Stimulated activated memory B cell treated with anti-CD40 and anti-IgM and Interleukin-4, amounts not matched to agents 10 μg/mL and 1 μg/mL and 100 μg/mL, for 72 hours (primary cell): ENCODE data around the gene PDZRN3.

ENCODE experiments used
- ATAC-seq: fragments of 150-1000 bp; cut with Tn5 transposase; 2 replicates; pipeline ENCODE4 v1.10.0; 2021
- H3K27ac Mint-ChIP-seq: one replicate; pipeline ENCODE4 v1.8.0; 2022; ENCODE audit warnings: mild to moderate bottlenecking, mixed read lengths
- H3K27me3 Mint-ChIP-seq: one replicate; pipeline ENCODE4 v1.8.0; 2022; ENCODE audit warnings: mixed read lengths
- H3K36me3 Mint-ChIP-seq: one replicate; pipeline ENCODE4 v1.8.0; 2022; ENCODE audit warnings: mixed read lengths
- H3K4me1 Mint-ChIP-seq: one replicate; pipeline ENCODE4 v1.8.0; 2022; ENCODE audit warnings: mixed read lengths
- H3K4me3 Mint-ChIP-seq: one replicate; pipeline ENCODE4 v1.8.0; 2022; ENCODE audit warnings: mild to moderate bottlenecking, moderate library complexity, mixed read lengths
- H3K9me3 Mint-ChIP-seq: one replicate; pipeline ENCODE4 v1.8.0; 2022; ENCODE audit warnings: mixed read lengths

The PDZRN3 gene

DNA sequence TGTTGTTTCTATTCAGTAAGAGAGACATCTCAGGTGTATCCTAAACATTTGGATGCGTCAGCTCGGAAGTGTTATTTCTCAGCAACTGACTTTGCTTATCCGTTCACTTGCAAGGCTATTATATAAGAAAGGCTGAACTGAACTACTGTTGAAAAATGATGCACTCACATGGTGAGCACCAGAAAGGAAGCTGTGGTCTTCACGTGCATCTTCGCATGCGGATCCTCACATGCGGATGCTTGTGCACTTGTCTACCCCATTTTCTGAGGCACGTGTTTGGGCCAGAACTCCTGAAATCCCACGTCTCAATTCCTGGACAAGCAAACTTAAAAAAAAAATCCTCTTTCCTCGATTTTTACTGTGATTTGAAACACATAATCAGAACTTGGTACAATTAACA, 63.2 kb downstream of the PDZRN3 start:
- Mint-ChIP-seq H3K27me3 (no peaks in the 10 kb centered on the region), H3K4me3 (no peak overlapping the region)

DNA sequence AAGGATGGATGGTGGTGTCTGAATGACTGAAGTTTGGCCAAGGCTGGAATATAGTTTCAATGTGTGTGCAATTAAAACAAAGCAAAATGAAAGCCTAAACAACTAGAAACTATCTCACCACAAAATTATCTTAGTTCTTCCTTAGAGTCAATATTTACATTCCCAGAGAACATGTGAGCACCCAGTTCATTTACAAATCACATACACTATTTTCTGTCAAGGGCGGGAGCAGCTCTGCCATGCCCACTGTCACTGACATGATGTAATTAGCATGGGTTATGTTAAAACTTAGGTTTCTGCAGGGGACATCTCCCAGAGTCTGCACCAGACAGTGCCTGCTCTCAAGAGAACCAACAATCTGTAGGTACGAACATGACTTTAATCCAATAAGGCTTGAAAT, 65.0 kb downstream of the PDZRN3 start:
- Mint-ChIP-seq H3K27me3 (no peaks in the 10 kb centered on the region), H3K4me3 (no peak overlapping the region), H3K27ac (no peak overlapping the region), H3K4me1 (no peaks in the 10 kb centered on the region), H3K36me3 (no peaks in the 10 kb centered on the region), H3K9me3 (no peaks in the 10 kb centered on the region)
- ATAC-seq: no peak

More for the DNA sequence above, 63.2 kb downstream of the PDZRN3 start:
- Mint-ChIP-seq H3K27ac (no peak overlapping the region), H3K36me3 (no peaks in the 10 kb centered on the region), H3K9me3 (no peaks in the 10 kb centered on the region), H3K4me1 (no peaks in the 10 kb centered on the region)
- no peak for ATAC-seq

DNA sequence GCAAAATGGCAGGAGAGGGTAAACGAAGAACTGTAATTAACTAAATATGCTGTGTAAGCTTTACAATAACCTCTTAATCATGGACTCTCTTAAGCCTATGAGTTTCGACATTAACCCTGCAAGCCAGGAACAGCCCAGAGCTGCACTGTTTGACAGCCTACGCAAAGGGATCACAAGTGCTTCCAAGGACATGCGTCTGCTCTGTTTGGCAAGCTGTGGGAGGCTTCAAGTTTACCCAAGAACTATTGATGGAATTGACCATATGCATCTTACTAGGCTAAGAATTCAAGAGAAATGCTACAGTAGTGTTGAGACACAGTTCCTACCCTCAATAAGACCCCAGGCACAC, 66.0 kb downstream of the PDZRN3 start:
- Mint-ChIP-seq H3K9me3 (no peaks in the 10 kb centered on the region), H3K4me3 (no peak overlapping the region)
- ATAC-seq: no peak

DNA sequence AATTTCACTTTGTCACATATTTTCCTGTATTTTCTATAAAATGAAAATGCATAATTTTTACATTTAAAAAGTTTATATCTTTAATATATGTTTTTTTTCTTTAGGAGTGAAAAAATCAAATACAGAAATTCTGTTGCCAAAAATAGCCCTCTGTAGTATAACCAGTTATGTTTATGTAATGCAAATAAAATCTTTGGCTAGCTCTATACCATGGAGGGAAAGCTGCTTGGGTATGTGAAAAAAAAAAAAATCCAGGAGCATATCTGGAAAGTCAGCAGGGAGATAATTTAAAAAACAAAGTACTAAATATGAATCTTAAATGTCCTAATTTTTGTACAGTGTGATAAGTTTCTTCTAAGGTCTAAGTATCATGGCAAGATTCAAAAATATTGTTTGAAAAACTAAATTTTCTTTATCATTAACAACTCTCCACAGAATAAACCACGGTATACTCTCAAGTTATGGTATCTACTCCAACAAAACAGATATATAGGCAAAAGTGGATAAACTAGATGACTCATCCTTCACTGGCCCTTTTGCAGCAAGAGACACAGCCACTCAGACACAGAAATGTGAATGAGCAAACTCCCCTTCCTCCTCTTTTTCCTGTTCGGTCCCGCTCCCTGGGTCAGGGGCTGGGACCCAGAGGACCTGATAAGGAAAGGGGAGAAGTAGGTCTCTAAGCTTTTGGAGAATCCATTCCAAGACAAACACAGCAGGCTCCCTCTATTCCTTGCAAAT, 66.6 kb downstream of the PDZRN3 start:
- no peaks in the 10 kb centered on the region for H3K27me3 Mint-ChIP-seq
- no peak for ATAC-seq
- H3K9me3 Mint-ChIP-seq: no peaks in the 10 kb centered on the region
- H3K36me3 Mint-ChIP-seq: no peaks in the 10 kb centered on the region
- no peaks in the 10 kb centered on the region for H3K4me1 Mint-ChIP-seq
- H3K27ac Mint-ChIP-seq: no peak overlapping the region
- H3K4me3 Mint-ChIP-seq: no peak overlapping the region

More for the DNA sequence above, 66.0 kb downstream of the PDZRN3 start:
- no peaks in the 10 kb centered on the region for H3K27me3 Mint-ChIP-seq
- no peaks in the 10 kb centered on the region for H3K36me3 Mint-ChIP-seq
- H3K4me1 Mint-ChIP-seq: no peaks in the 10 kb centered on the region
- H3K27ac Mint-ChIP-seq: no peak overlapping the region

DNA sequence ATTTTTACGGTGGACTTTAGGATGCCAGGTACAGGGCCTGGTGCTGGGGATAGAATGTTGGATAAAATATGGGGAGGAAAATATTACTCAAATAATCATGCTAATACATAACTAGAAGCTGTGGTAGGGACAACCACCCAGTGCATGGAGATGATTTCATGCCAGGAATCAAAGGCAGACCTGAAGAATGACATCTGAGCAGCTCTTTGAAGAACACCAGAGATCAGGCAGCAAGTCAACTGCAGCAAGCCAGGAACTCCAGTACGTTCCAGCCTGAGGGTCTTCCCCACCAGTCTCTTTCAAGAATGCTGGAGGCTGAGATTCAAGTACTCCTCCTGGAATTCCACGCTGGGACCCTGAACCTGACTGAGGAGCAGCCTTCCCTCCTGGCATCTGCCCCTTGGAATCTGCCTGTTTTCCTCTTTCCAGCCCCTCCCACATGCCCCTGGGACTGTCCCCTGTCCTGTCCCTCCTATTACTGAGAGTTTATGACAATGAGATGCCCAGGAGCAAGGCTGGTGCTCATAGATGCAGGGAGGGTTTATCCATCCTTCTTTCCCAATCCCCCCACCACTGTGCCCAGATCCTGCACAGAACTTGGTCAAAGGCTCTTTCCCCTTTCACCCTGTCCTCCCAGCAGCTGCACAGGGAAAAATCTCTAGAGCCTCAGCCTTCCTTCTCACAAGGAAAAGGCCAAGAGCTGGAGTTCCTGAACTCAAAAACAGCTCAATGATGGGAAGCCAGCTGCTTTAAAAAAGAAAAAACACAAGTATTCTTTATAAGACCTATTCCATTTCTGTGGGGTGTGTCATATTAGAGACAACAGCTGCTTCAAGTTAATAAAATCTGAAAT, 68.0 kb downstream of the PDZRN3 start:
- H3K27me3 Mint-ChIP-seq: no peaks in the 10 kb centered on the region
- no peak overlapping the region for H3K4me3 Mint-ChIP-seq
- no peak overlapping the region for H3K27ac Mint-ChIP-seq

DNA sequence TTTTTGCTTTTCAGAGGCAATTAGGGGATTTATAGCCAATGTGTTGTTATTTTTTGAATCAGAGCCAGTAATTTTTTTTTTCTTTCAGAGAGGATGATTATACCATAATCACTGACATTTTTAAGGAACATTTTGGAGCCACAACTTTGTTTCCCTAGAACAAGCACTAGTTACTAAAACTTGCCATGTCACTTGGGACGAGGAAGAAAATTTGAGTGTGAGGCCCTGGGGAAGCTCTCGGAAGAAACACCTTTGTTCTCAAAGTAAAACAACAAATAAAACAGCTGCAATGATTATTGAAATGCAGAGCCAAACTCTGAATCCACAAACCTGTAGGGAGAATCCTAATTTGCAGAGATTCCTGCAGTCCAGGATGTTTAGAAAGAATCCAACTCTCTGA, 69.7 kb downstream of the PDZRN3 start:
- Mint-ChIP-seq H3K27me3 (no peaks in the 10 kb centered on the region), H3K4me1 (no peaks in the 10 kb centered on the region), H3K9me3 (no peaks in the 10 kb centered on the region), H3K4me3 (no peak overlapping the region), H3K36me3 (no peaks in the 10 kb centered on the region), H3K27ac (no peak overlapping the region)
- ATAC-seq: no peak

More for the DNA sequence above, 68.0 kb downstream of the PDZRN3 start:
- ATAC-seq: no peak
- Mint-ChIP-seq H3K4me1 (no peaks in the 10 kb centered on the region), H3K36me3 (no peaks in the 10 kb centered on the region), H3K9me3 (no peaks in the 10 kb centered on the region)

DNA sequence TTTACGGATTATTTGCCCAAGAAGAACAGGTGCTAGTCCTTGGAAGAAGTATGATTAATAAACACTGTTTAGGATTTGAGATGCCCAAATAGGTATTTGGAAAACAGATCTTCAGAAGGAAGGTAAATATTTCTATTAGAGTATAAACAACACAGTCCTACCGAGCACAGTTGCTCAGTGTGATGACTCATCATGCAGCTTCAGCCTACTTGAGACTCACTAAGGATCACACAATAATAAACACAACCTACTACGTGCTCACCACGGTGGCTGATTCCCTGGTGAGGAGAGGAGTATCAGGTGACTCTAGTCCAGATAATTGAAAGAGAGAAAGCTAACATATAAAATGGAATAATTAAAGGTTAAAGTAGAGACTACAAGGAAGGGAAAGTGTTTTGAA, 72.0 kb downstream of the PDZRN3 start:
- H3K4me3 Mint-ChIP-seq: no peak overlapping the region

DNA sequence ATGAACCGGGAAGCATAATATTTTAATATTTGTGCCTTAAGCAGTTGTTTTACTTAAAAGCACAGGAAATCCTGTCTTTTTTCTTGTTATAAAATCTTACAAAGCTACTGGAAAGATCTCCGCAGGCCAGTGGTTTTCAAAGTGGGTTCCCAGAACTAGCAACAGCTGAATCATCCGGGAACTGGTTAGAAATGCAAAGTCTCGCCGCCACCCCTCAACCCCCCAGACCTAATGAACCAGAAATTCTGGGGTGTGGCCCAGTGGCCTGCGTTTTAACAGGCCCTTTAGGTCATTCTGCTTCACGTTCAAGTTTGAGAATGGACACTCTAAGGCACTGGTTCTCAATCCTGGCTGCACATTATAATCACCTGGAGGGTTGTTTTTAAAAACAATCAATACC, 74.7 kb downstream of the PDZRN3 start:
- Mint-ChIP-seq H3K9me3 (no peaks in the 10 kb centered on the region), H3K4me1 (no peaks in the 10 kb centered on the region), H3K27ac (no peak overlapping the region), H3K36me3 (no peaks in the 10 kb centered on the region), H3K4me3 (no peak overlapping the region), H3K27me3 (no peaks in the 10 kb centered on the region)
- no peak for ATAC-seq

More for the DNA sequence above, 72.0 kb downstream of the PDZRN3 start:
- ATAC-seq: no peak
- Mint-ChIP-seq H3K4me1 (no peaks in the 10 kb centered on the region), H3K27me3 (no peaks in the 10 kb centered on the region), H3K36me3 (no peaks in the 10 kb centered on the region), H3K27ac (no peak overlapping the region), H3K9me3 (no peaks in the 10 kb centered on the region)

DNA sequence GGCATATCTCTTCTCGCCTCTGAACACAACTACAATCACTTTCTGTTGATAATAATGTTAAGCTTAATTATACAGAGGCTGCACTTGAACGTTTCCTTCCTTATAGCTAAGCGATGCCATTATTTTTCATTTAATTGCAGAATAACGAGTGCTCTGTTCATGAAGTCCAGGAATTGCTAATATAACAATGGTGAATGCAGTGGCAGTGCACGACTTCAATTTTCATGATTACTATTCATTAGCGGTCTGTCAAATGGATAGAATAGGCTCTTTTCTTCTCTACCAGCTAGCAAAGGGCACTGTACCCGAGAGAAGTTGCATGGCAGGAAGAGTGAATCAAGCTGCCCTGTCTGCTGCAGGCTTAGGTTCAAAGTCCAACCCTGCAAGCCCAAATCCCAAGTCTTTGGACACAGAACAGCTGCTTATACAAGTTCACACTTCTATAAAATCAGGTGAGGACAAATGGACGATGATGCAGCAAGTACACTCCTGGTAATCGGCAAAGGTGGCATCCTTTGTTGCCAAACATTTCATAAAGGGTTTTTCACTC, 75.6 kb downstream of the PDZRN3 start:
- Mint-ChIP-seq H3K4me3 (no peak overlapping the region), H3K4me1 (no peaks in the 10 kb centered on the region), H3K27ac (no peak overlapping the region), H3K27me3 (no peaks in the 10 kb centered on the region), H3K9me3 (no peaks in the 10 kb centered on the region), H3K36me3 (no peaks in the 10 kb centered on the region)
- no peak for ATAC-seq

DNA sequence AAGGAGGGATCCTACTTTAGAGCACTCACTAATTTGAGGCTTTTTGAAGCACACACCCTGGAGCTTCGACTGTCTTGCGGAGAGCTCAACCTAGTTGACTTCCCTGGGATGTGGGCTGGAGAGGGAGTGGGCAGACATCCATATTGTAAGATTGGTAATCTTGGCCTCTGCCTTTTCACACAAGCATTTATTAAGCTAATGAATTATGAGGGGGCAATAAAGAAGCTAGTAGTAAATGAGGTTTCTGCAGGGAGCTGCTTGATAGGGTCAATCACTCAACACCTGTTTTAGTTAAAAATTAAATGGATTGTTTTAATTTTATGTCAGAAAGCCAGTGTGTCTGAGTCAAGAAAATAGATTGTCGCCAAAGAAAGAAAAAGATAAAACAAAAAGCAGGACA, 76.3 kb downstream of the PDZRN3 start:
- no peak for ATAC-seq
- Mint-ChIP-seq H3K27ac (no peak overlapping the region), H3K36me3 (no peaks in the 10 kb centered on the region), H3K27me3 (no peaks in the 10 kb centered on the region), H3K4me1 (no peaks in the 10 kb centered on the region), H3K9me3 (no peaks in the 10 kb centered on the region), H3K4me3 (no peak overlapping the region)

DNA sequence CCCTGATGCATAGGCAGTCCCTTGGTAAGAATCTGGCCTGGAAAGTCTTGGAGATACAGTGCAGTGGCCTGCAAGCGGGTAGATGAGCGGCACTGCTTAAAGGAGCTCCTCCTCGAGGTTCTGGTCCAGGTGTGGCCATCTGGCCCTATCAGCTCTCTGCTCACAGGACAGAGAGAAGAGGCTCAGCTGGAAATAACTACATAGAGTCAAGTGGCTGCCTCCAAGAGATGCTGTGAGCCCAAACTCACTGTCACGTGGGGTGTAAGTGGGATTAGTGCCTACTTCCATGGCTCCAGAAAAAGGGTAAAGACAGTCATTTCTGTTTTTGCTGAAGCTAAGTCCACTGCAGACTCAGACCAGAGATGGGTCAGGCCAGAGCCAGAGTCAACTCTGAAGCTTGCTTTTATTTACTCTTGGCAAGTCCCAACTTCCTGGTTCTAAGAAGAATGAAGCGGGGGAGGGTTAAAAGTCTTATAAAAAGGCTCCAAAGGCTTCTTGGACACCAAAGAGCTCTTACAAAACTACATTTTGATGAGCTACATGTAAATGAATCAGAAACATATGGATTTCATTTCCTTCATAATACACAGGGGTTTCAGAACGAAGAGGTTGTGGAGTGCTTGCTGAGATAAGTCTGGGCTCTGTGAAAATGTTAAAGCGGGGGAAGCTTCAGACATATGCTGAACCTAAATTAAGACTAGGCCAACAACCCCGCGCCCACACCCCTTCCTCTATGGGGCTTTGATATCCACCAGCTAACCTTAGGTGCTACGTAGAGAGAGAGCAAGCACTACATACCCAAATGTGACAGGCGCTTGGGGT, 77.1 kb downstream of the PDZRN3 start:
- Mint-ChIP-seq H3K9me3 (no peaks in the 10 kb centered on the region), H3K4me3 (no peak overlapping the region), H3K27me3 (no peaks in the 10 kb centered on the region), H3K36me3 (no peaks in the 10 kb centered on the region), H3K27ac (no peak overlapping the region), H3K4me1 (no peaks in the 10 kb centered on the region)
- no peak for ATAC-seq

DNA sequence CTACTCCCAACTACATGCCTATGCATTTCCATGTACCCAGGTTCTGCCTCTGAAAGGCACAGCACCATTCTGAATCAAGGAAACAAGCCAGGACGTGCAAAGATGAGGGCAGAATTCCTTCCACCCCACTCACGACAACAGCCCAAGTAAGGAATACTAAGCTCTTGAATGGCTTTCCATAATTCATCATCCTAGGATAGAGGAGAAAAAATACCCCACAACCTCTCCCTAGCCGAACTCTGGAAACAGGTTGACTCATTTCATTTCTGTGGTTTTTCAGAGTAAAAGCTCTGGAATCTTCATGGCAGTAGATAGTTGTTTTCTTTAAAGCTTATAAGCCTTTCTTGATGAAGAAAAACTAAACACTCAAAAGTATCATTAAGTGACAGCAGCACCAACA, 77.8 kb downstream of the PDZRN3 start:
- no peak overlapping the region for H3K4me3 Mint-ChIP-seq
- H3K9me3 Mint-ChIP-seq: no peaks in the 10 kb centered on the region
- no peaks in the 10 kb centered on the region for H3K4me1 Mint-ChIP-seq
- no peak for ATAC-seq
- H3K27me3 Mint-ChIP-seq: no peaks in the 10 kb centered on the region
- no peaks in the 10 kb centered on the region for H3K36me3 Mint-ChIP-seq
- H3K27ac Mint-ChIP-seq: no peak overlapping the region

DNA sequence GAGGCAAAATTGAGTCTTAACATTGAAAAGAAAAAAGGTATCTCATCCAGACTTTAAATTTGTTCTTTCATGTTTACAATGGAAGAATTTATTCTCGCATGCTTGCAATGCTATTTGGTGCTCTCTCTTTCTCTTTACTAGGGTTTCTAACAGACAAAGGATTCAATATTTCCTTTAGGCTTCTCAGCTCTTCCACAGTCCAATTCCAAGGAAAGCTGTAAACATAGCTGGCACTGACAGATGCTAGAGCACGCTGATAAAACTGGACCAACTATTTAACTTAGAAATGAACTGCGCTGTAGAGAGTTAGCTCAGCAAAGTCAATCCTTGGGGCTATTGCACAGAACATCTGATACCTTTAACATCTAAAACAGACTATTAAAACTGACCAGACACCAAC, 81.3 kb downstream of the PDZRN3 start:
- H3K4me1 Mint-ChIP-seq: no peaks in the 10 kb centered on the region

DNA sequence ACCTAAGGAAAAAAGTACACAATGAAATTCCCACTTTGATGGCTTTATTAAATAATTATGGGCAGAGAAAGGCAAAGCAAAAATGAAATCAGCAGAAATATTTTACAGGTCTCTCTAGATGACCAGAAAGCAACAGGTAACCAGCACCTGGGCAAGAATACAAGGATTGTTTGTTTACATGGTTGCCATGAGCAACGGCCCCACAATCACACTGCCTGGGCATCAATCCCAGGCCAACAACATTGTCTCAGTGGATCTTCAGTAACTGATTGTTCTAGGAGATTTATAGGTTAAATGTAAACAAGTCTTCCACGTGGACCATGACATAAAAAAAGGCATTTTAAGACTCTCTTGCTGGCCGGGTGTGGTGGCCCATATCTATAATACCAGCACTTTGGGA, 82.6 kb downstream of the PDZRN3 start:
- Mint-ChIP-seq H3K4me1 (no peaks in the 10 kb centered on the region), H3K36me3 (no peaks in the 10 kb centered on the region), H3K27ac (no peak overlapping the region), H3K27me3 (no peaks in the 10 kb centered on the region), H3K4me3 (no peak overlapping the region), H3K9me3 (peaks cover 2% of the 10 kb centered on the region)
- ATAC-seq: no peak

More for the DNA sequence above, 81.3 kb downstream of the PDZRN3 start:
- Mint-ChIP-seq H3K27me3 (no peaks in the 10 kb centered on the region), H3K9me3 (peaks cover 2% of the 10 kb centered on the region), H3K4me3 (no peak overlapping the region), H3K27ac (no peak overlapping the region), H3K36me3 (no peaks in the 10 kb centered on the region)
- no peak for ATAC-seq
